Choroid plexus epithelial cell (primary cell): ENCODE measurements around the gene VPS45.

Experiments used
- DNase-seq: peaks from one replicate; pipeline ENCODE4 v3.0.0-alpha.2; 2010; ENCODE audit warnings: low read depth
- H3K4me3 ChIP-seq: 2 replicates; pipeline ENCODE4 v1.5.1; 2011; ENCODE audit warnings: low read depth, mild to moderate bottlenecking, control low read depth, low read length, moderate library complexity
- TF ChIP-seq, protein P1 (sequence below): conservative IDR thresholded peaks from 2 replicates; pipeline ENCODE4 v1.5.1; 2011; ENCODE audit warnings: low read depth, mild to moderate bottlenecking, control low read depth, inconsistent platforms, low read length, moderate library complexity

VPS45 gene

GRCh38 chr1:150083907-150084306, 16.3 kb downstream of the VPS45 start:
- DNase-seq: peak; percentile 15
- TF ChIP-seq, protein P1, sequence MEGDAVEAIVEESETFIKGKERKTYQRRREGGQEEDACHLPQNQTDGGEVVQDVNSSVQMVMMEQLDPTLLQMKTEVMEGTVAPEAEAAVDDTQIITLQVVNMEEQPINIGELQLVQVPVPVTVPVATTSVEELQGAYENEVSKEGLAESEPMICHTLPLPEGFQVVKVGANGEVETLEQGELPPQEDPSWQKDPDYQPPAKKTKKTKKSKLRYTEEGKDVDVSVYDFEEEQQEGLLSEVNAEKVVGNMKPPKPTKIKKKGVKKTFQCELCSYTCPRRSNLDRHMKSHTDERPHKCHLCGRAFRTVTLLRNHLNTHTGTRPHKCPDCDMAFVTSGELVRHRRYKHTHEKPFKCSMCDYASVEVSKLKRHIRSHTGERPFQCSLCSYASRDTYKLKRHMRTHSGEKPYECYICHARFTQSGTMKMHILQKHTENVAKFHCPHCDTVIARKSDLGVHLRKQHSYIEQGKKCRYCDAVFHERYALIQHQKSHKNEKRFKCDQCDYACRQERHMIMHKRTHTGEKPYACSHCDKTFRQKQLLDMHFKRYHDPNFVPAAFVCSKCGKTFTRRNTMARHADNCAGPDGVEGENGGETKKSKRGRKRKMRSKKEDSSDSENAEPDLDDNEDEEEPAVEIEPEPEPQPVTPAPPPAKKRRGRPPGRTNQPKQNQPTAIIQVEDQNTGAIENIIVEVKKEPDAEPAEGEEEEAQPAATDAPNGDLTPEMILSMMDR: no peak

GRCh38 chr1:150085406-150085805, 17.8 kb downstream of the VPS45 start:
- no peak overlapping the region for H3K4me3 ChIP-seq
- DNase-seq: no peak
- TF ChIP-seq, protein P1: no peak

More at GRCh38 chr1:150083907-150084306, 16.3 kb downstream of the VPS45 start:
- no peak overlapping the region for H3K4me3 ChIP-seq

DNA sequence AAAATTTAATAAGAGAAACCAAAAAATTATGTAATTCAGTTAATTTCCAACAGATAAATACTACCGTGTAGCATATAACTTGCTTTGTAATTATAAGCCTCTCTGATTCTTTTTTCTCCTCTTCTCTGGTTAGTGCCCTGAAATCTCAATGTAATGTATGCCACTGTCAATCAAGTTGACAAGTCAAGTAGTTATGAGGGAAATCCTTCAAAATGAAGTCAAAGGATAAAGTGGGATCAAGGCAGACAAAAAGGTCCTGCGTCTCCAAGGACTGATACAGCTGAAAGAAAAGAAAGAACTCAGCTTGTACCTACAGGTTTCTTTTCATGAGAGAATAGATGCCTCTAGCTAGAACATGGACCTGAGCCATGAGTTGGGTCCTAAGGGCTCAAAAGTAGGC, 19.8 kb downstream of the VPS45 start:
- no peak overlapping the region for H3K4me3 ChIP-seq
- TF ChIP-seq, protein P1: no peak
- no peak for DNase-seq

GRCh38 chr1:150089846-150090520, 22.4 kb downstream of the VPS45 start:
- H3K4me3 ChIP-seq: no peak overlapping the region
- TF ChIP-seq, protein P1: no peak
- no peak for DNase-seq

DNA sequence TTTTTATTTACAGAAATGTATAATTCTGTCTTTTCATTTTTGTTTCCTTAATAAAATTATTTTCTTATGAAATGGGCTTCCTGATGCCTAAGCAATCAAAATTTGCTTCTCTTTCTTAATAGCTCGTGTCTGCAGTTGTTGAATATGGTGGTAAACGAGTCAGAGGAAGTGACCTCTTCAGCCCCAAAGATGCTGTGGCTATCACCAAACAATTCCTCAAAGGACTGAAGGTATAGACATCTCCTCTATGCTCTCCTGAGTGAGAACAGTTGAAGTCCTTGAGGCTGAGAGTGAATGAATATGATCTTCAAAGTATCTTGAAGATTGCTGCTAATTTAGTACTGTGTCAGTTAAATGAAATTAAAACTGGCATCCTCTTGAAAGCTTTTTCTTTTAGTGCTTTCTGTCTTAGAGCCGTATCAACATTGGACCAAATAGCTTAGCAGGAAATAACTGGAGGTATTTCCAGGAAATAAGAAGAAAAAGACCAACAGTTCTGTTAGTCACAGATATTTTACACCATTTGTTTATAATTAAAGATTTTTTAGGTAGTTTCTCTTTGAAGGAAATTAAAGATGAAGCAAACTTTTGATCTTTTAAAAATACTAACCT, 24.7 kb downstream of the VPS45 start:
- TF ChIP-seq, protein P1: no peak
- H3K4me3 ChIP-seq: no peak overlapping the region
- DNase-seq: no peak

GRCh38 chr1:150093805-150094204, 26.2 kb downstream of the VPS45 start:
- no peak for DNase-seq
- TF ChIP-seq, protein P1: no peak
- no peak overlapping the region for H3K4me3 ChIP-seq
